Right lobe of liver (tissue), 4 donors: ENCODE data around the gene PYGB.

Experiments used
- POLR2A ChIP-seq: fragments of 450-650 bp; IDR thresholded peaks from one replicate; pipeline ENCODE4 v1.6.1; 2017; ENCODE audit warnings: antibody characterized with exemption, mild to moderate bottlenecking
- TF ChIP-seq, protein P1 (sequence below), 4 donors: fragments of 200-600 bp in 3 of 4; fragments of 450-650 bp in 1 of 4; IDR thresholded peaks; one replicate each; pipeline versions ENCODE4 v1.5.1 to v1.8.0; 2016 to 2022; ENCODE audit warnings: antibody characterized with exemption in 4 of 4, mild to moderate bottlenecking in 2 of 4
- donor health status: DM: no; HTN: no; CAD: no.
- donor health status: DM: no; HTN: no; CAD: no.
- donor health status: DM: no; HTN: yes; CAD: no.

DNA sequence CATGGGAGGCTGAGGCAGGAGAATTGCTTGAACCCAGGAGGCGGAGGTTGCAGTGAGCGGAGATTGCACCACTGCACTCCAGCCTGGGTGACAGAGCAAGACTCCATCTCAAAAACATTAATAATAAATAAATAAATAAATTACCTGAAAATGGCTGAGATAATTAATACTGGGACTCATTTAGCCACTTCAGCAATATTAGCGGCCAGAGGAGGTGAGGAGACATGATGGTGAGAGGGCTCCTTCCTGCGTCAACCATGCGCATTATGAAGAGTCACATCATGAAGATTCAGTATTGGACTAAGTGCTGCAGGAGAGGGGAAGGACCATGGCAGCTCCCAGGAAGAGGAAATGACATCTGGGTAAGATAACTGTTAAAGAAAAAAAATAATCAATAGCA is 2.9 kb upstream of the PYGB start:
- TF ChIP-seq, protein P1, sequence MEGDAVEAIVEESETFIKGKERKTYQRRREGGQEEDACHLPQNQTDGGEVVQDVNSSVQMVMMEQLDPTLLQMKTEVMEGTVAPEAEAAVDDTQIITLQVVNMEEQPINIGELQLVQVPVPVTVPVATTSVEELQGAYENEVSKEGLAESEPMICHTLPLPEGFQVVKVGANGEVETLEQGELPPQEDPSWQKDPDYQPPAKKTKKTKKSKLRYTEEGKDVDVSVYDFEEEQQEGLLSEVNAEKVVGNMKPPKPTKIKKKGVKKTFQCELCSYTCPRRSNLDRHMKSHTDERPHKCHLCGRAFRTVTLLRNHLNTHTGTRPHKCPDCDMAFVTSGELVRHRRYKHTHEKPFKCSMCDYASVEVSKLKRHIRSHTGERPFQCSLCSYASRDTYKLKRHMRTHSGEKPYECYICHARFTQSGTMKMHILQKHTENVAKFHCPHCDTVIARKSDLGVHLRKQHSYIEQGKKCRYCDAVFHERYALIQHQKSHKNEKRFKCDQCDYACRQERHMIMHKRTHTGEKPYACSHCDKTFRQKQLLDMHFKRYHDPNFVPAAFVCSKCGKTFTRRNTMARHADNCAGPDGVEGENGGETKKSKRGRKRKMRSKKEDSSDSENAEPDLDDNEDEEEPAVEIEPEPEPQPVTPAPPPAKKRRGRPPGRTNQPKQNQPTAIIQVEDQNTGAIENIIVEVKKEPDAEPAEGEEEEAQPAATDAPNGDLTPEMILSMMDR (IDR thresholded peaks at IDR 0.05): no peak
- TF ChIP-seq POLR2A: no peak
